Measurements from ENCODE around the gene SORCS2.

DNA sequence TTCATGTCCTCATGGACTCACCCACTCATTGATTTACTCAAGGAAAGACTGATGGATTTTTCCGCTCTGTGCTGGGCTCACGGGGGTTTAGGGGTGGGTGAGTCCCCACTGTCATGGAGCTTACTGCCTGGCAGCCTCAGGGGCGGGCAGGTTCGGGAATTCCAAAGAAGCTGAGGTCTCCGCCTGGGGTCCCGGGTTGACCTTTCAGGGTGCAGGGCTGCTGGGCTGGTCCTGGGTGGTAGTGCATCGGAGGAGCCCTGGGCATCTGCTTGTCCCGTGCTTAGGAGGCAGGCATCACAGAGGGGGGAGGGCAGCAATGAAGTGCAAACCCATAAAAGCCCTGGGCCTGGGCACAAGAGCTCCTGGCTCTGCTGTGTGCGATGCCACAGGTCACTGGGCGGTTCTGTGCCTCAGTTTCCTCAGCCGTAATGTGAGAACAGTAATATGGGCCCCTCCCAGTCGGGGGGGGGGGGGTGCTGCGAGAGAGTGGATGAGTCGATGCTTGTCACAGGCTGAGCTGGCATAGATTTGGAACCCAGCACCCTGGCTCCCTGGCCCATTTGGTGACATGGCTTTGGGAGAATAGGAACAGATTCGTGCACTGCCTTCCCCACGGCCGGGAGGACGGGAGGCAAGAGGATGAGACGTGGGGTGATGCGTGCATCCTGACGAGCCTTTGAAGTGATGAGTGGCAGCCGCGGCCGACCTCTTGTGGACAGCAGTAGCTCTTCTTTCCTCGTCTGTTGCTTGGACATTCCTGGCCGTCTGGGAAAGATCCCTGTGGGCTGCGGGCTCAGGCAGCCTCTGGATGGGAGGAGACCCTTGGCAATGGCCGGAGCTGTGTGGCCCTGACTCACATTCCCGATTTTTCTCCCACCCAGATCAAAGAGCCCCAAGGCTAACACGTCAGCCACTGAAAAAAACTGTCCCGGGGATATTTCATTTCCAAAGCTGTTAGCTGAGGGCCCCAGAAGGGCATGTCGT lies 200.4 kb downstream of the SORCS2 start:
- TF ChIP-seq, protein P1, sequence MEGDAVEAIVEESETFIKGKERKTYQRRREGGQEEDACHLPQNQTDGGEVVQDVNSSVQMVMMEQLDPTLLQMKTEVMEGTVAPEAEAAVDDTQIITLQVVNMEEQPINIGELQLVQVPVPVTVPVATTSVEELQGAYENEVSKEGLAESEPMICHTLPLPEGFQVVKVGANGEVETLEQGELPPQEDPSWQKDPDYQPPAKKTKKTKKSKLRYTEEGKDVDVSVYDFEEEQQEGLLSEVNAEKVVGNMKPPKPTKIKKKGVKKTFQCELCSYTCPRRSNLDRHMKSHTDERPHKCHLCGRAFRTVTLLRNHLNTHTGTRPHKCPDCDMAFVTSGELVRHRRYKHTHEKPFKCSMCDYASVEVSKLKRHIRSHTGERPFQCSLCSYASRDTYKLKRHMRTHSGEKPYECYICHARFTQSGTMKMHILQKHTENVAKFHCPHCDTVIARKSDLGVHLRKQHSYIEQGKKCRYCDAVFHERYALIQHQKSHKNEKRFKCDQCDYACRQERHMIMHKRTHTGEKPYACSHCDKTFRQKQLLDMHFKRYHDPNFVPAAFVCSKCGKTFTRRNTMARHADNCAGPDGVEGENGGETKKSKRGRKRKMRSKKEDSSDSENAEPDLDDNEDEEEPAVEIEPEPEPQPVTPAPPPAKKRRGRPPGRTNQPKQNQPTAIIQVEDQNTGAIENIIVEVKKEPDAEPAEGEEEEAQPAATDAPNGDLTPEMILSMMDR (IDR thresholded peaks at IDR 0.05): no peak
- TF ChIP-seq POLR2A (IDR thresholded peaks at IDR 0.05): no peak

All from right lobe of liver (tissue), 4 donors.